Gastrocnemius medialis (tissue), 4 donors: ENCODE measurements around the gene PGS1.

ENCODE experiments used
- POLR2A ChIP-seq, 2 donors: fragments of 450-650 bp; IDR thresholded peaks; one replicate each; pipeline ENCODE4 v1.6.1; 2017; ENCODE audit warnings: antibody characterized with exemption in 2 of 2, mild to moderate bottlenecking in 2 of 2, moderate library complexity in 2 of 2
- TF ChIP-seq, protein P1 (sequence below), 5 experiments: fragments of 450-650 bp in 3 of 5; fragments of 200-600 bp in 2 of 5; sonication (generic) in 2 of 5; IDR thresholded peaks in 4 of 5; conservative IDR thresholded peaks in 1 of 5; 1 replicate in 4 of 5; 2 replicates in 1 of 5; pipeline ENCODE4 v1.5.1; 2016 to 2019; ENCODE audit warnings: antibody characterized with exemption in 5 of 5, mild to moderate bottlenecking in 3 of 5, moderate library complexity in 3 of 5

DNA sequence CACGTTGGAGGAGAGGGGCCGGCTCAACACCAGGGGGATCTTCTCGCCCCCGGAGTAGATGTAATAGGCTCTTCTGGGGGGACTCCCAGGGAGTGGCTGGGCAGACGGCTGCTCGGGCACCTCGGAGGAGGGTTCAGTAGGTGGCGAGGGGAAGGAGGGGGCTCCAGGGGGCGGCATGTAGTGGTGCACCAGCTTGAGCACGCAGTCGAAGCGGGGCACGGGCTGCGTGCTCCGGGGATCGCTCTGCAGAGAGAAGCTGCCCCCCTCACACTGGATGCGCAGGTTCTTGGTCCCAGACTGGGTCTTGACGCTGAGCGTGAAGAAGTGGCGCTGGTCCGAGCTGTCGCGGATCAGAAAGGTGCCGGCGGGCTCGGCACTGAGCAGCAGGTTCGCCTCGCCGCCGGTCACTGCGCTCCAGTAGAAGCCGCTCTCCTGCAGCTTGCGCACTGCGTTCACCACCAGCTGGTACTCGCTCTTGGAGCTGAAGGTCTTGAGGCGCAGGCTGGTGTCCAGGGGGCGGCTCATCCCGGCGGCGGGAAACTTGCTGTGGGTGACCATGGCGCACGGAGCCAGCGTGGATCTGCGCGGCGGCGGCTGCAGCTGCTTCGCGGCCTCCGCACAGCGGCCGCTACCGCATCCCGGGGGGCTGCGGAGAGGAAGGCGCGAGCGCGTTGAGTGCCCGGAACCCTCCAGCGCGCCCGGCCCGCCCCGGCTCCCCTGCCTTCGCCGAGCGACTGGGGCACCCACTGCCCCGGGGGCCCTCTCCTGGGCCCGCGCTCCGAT lies 19.7 kb upstream of the PGS1 start:
- no peak for TF ChIP-seq POLR2A (IDR thresholded peaks at IDR 0.05)
- TF ChIP-seq, protein P1, sequence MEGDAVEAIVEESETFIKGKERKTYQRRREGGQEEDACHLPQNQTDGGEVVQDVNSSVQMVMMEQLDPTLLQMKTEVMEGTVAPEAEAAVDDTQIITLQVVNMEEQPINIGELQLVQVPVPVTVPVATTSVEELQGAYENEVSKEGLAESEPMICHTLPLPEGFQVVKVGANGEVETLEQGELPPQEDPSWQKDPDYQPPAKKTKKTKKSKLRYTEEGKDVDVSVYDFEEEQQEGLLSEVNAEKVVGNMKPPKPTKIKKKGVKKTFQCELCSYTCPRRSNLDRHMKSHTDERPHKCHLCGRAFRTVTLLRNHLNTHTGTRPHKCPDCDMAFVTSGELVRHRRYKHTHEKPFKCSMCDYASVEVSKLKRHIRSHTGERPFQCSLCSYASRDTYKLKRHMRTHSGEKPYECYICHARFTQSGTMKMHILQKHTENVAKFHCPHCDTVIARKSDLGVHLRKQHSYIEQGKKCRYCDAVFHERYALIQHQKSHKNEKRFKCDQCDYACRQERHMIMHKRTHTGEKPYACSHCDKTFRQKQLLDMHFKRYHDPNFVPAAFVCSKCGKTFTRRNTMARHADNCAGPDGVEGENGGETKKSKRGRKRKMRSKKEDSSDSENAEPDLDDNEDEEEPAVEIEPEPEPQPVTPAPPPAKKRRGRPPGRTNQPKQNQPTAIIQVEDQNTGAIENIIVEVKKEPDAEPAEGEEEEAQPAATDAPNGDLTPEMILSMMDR (IDR thresholded peaks at IDR 0.05 in 4 of 5, conservative IDR thresholded peaks at IDR 0.05 in 1 of 5), result no peak
